A172 (cell line): ENCODE data around the gene NFATC1. TPM values are rescaled to one million over a fixed set of nuclear protein-coding genes. Genes with fewer than 3 reads are reported as not detected.

Source experiments
- DNase-seq: peaks from one replicate; pipeline ENCODE4 v3.0.0-alpha.2; 2015; ENCODE audit warnings: low spot score
- total RNA-seq: library from RNA; depleted of rRNA; stranded (reverse); fragments of >200 nt; shearing (Covaris generic); gene quantifications from 2 replicates; pipeline ENCODE4 v1.2.3, GENCODE V29; 2014; rRNA removed

NFATC1 gene
- 6.5 and 7.7 TPM in 2 replicates for total RNA-seq

GRCh38 chr18:79395761-79396404 is at the start of gene NFATC1:
Gene NFATC1 (plus strand): TSS chr18:79395930. CDS start chr18:79396225, 295 bp downstream.
- DNase-seq: peak; percentile 16

DNA sequence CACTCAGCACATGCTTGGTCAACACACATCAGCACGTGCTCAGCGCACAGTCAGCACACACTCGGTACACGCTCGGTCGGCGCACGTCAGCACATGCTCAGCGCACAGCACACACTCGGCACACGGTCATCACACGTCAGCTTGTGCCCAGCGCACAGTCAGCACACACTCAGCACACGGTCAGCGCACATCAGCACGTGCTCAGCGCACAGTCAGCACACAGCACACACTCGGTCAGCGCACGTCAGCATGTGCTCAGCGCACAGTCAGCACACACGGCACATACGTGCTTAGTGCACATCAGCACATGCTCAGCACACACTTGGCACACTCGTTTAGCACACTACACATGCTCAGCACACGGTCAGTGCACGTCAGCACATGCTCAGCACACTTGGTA is 49.7 kb upstream of the NFATC1 start:
- DNase-seq: no peak

GRCh38 chr18:79348066-79348465 is 47.7 kb upstream of the NFATC1 start:
- no peak for DNase-seq

DNA sequence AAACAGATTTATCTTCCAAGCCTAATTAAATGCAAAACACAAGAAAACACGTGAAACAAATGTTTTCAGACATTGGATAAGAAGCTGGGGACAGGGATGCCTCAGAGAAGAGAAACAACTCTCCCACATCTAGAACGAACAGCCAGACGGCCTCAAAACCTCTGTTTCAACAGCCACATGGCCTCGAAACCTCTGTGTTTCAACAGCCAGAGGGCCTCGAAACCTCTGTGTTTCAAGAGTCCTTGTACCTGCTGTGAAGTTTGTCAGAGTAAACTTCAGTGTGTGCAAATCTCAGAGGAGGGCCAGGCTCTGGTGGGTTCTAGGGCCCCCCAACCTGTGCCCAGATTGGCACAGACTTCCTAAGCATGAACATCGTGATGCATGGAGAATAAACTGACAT is 43.3 kb upstream of the NFATC1 start:
- no peak for DNase-seq

DNA sequence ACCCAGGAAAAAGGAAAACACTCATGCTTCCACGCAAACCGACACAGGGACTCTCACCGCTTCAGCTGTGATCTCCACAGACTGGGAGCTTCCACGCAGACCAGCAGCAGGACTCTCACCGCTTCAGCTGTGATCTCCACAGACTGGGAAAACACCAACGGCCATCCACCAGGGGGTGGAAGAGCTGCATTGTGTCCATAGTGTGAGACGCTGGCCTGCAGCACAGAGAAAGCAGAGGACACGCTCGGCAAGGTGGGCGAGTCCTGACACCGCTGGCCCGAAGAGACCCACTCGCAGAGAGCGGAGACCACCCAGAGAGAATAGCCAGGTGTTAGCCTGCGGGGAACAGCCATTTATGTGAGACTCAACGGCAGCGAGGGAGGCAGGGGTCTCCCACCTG is 42.5 kb upstream of the NFATC1 start:
- DNase-seq: no peak

DNA sequence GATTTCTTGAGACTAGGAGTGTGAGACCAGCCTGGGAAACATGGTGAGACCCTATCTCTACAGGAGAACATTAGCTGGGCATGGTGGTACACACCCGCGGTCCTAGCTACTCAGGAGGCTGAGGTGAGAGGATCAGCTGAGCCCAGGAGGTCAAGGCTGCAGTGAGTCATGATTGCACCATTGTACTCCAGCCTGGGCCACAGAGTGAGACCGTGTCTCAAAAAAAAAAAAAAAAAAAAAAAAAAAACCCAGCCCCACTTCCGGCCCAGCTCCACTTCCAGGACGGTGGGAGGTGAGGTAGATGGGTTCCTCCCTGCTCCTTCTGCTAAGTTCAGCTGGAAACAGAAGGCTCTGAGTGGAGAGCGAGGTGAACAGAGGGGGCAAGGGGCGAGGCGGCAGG is 41.4 kb upstream of the NFATC1 start:
- DNase-seq: no peak

DNA sequence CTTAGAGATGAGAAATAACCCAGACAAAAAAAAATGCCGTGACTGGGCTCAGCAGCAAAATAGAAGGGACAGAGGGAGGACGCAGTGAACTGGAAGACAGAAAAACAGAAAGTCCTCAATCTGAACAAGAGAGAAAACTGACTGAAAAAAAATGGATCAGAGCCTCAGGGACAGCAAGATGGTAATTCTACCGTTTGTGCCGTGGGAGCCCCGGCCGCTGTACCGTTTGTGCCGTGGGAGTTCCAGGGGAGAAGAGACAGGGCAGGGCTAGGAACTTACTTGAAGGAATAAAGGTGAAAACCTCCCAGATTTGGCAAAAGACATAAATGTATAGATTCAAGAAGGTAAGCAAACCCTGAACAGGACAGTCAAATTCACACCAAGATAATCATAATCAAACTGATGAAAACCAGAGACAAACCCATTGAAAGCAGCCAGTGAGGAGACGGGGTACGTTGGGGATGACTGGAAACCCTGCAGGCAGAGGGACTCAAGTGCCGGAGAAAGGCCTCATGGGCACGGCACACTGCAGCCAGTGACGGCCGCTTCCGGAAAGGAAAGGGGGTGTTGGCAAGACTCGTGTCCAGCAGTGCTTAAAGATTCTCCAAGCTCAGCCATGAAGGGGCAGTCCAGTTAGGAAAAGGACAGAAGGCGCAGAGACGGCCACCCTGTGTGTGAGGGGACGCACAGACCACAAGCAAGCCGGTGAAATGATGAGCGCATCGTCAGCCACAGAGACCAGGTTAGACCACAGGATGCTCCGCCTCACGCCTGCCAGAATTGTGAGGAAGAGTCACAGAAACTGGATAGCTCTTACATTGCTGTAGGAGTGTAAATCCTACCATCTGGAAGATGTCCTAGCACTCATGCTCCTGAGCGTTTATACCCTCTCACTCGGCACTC is 40.0 kb upstream of the NFATC1 start:
- DNase-seq: no peak

GRCh38 chr18:79356435-79356834 is 39.3 kb upstream of the NFATC1 start:
- no peak for DNase-seq

DNA sequence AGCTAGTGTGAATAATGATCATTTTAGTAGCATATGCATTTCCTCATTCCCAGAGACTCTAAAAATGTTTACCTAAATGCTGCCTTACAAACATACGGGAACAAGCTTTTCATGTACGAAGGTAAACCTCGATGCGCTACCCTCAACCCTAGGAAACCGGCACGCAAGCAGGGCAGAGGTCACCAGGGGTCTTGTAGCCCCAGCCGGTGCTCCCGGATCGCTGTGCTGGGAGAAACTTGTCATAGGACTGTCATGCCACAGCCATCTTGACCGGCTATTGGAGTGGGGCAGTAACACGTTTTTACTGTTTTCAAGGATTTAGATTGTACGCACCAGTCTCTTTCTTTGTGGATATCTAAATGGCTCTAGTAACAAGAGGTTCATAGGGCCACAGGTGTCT is 34.8 kb upstream of the NFATC1 start:
- no peak for DNase-seq

DNA sequence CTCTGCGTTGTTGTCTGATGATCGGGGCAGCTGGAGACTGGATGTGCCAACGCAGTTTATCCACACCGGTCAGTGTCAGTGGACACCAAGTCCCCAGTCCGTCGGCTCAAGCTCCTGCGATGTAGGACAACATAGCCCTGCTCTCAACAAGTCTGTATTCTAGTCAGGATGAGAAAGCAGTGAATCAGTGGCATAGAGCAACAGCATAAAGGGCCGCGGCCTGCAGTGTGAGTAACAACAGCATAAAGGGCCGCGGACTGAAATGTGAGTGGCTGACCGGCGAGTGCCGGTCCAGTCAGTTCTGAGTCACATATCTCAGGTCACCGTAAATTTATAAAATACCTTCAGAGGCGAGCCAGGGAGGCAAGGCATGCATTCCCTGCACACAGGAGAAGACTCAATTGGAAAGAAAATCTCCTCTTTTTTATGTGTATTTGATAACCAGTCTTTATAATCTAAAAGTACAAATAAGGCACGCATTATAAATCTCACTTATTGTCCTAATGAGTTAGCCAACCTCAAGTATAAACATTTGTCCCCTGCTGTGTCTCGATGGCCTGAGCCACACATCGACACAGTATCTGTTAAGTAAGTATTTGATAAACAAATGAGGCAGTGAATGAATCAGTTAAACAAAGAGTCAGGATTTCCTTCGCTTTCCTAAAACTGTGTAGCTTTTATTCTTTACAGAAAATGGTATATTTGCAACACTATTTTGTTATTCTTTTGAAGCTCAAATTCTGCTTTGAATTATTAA is 33.8 kb upstream of the NFATC1 start:
- peak; percentile 75 for DNase-seq

DNA sequence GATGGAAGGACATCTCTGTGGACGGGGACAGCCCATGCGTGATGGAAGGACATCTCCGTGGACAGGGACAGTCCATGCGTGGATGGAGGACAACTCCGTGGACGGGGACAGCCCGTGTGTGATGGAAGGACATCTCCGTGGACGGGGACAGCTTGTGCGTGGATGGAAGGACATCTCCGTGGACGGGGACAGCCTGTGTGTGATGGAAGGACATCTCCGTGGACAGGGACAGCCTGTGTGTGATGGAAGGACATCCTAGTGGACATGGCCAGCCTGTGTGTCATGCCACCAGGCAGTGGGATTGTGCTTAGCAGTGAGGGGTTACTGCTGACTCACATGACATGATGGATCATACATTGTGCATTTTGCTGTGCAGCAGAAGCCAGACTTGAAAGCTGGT is 30.0 kb upstream of the NFATC1 start:
- DNase-seq: no peak

- no peak for DNase-seq
Observed at GRCh38 chr18:79366177-79367094, 29.3 kb upstream of the NFATC1 start.

GRCh38 chr18:79367480-79367879 is 28.2 kb upstream of the NFATC1 start:
- no peak for DNase-seq

DNA sequence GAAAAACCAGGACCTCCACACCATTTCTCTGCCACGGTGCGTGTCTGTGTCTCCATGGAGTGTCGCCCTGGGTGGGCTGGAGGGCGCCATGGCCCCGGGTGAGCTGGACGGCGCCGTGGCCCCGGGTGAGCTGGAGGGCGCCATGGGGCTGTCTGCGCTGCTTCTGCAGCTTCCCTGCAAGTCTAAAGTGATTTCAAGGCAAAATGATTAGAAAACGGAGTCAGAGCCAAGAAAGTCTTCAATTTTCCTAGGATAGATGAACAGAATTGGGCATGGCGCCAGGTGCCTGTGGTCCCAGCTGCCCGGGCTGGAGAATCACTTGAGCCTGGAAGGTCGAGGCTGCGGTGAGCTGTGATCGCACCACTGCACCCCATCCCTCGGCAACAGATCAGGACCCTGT is 27.7 kb upstream of the NFATC1 start:
- DNase-seq: no peak

DNA sequence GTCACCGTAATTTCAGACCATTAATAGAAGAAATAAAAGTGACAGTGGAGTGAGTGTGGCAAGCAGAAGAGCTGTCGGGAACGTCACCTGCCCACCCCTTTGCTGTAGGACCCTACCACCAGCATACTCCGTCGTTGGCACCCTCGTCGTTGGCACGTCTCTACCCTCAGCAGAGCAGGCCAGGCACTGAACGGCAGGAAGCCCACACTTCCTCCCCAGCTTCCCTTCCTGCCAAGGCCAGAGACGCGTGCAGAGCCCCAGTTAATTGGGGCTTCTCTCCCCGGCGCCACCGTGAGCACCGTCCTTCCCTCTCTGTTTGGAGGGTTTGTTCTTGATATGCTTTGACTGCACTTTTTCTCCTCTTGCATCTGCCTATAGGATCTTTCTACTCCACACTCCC is 27.0 kb upstream of the NFATC1 start:
- no peak for DNase-seq

- DNase-seq: no peak
Observed at GRCh38 chr18:79371561-79372121, 24.1 kb upstream of the NFATC1 start.

- DNase-seq: no peak
Observed at GRCh38 chr18:79372461-79372860, 23.3 kb upstream of the NFATC1 start.

- no peak for DNase-seq
Observed at GRCh38 chr18:79372991-79373390, 22.7 kb upstream of the NFATC1 start.

DNA sequence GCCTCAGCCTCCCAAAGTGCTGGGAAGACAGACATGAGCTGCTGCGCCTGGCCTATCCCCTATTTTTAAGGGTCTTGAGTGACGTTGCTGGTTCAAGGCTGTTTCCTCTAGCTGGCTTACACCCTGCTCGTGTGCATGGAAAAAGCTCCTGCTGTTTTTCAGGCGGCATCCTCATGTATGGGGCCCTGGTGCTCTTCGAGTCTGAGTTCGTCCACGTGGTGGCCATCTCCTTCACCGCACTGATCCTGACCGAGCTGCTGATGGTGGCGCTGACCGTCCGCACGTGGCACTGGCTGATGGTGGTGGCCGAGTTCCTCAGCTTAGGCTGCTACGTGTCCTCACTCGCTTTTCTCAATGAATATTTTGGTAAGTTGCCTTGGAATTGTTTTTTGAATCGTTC is 22.0 kb upstream of the NFATC1 start:
- no peak for DNase-seq

DNA sequence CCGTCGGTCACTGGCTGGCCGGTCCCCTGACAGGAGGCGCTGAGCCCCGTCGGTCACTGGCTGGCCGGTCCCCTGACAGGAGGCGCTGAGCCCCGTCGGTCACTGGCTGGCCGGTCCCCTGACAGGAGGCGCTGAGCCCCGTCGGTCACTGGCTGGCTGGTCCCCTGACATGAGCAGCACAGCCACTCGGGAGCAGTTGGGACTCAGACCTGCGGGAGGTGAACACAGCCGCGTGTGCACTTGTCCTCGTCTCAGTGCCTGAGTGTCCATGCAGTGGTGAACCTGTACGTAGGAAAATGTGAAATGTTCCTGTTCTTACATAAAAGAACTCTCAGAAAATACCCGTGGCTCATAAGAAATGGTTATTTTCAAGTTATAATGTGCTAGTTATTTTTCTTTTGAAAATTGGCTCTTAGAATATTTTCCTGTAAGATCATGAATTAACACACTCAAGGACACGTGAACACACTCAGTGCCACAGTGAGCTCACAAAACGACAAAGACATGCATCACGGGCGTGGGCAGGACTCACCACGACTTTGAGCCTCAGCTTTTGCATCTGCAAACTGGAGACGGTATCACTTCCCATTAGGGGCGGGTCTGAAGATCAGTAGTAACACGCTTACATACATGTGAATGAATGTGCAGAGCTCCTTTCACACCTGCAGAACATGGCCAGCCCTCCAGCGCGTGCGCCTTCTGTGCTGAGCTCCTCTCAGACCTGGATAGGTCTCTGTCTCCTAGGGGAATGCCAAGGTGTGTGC is 21.1 kb upstream of the NFATC1 start:
- DNase-seq: no peak
